ENCODE results near the gene POLR2M.

POLR2M gene

DNA sequence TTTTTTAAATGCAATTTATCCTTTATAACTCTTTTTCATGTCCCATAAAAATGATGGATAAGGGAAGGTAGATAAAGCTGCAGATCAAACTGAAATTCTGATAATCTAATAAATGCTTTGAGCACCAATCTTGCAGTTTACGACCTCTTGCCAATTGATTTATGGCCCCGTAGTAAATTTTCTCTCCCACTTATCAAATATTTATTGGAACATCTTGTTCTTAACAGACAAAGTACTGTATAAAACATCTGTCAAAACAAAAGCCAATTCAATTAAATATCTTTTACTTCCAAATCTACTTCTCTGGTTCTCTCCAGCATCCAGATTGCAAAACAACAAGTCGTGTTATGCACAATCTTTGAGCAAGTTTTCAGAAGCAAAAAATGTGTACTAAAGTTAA lies 34.6 kb downstream of the POLR2M start:
- no peak for DNase-seq

DNA sequence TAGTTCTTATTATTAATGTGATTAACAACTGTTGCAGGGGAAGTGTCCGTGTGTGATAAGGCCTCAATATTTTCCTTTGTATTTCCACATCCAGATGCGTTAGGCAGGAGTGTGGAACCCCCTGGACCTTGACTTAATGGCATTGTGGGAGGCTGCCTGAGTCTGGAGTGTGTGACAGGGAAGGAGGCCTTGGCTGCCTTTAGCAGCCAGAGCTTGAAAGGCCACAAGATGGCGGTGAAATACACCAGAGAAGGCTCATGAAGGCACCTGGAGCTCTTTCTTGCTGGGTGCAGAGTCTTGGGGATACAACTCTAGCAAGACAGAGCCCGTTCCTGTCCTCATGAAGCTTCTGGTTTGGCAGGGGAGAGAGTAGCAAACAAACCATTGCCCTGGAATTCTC lies 36.9 kb downstream of the POLR2M start:
- DNase-seq, result no peak

DNA sequence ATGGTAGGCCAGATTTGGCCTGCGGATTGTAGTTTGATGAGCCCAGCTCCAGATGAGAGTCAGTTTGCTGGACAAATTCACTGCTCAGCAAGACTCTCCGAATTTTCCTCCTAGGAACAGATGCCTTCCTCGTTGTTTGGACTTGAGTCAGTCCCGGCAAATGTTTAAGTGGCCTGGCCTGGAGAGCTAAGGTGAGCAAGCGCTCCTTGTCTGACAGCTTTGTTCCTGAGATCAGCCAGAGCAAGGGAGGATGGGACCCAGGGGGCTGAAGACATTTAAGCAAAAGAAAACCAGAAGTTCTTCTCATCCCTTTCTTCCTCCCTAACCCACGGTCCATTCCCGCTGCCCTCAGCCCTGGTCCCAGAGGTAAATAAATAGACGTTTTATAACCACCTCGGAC lies 40.3 kb downstream of the POLR2M start:
- no peak for DNase-seq

DNA sequence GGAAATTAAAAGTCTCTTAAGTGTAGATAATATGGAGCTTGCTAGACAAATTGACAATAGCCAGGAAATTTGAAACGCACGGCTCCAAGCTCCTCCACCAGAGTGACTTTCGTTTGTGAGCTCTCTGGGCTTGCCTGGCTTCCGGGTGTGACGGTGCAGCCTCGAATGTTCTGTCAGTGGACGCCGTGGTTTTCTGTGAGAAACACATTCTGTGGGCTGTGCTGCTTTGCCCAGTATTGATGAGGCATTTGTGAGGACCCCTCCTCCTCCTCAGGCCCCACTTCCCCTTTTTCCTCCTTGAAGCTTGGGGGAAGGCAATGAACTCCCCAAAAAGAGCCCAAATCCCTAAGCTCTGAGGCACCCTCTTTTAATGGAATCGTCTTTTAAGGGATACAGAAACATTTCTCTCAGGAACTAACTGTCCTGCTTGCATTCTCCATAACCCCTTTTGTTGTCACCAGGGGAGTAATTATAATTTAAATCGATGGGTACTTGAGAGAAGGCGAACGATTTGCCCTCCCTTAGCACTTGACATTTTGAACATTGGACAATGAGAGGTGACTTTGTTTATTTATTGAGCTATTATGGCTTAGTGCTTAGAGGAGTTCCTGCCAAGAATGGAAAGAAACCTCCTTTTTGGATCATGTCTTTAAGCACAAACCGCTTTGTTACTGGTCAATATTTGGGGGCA lies 40.8 kb downstream of the POLR2M start:
- no peak for DNase-seq

DNA sequence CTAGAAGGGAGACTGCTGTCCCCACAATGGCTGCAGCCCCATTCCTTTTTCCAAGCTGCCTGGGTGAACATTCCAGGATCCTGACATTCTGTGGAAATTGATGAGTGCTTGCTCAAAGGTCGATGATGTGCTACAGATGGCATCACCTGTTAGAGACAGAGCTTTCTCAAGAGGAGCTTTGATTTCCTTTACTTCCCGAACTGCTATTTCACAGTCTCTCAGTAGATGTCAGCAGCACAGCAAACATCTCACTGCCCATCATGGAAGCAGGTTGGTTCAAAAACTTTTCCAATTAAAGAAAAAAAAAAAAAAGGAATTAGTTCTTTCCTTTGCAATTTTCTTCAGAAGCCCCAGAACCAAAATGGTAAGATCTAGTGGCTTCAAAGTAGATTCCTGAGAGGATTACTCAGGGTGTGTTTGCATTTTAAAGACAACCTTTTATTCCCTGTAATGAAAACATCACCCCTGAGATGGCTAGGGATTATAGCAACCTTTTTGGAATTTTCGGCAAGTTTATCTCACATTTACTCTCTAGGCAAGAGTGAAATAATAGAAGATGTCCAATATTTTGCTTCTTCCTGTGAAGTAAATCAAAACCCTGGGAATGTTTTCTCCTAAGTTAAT lies 44.8 kb downstream of the POLR2M start:
- DNase-seq, result no peak

DNA sequence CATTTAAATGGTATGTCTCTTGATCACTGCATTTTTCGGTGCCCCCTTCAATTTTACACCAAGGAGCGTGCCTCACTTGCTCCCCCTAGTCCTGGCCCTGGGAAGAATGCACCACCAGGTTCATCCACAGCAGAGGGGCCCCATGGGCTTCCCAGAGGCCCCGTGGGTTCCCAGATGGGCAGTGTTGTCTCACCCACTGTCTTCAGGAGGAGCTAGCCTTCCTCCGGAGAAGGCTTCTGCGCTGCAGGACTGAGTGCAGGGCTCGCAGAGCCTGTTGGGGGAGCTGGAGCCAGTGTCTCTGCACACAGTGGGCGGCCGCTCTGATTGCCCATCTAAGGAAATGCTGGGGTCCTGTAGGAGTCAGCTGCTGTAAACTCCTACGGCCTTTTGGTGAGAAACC lies 45.9 kb downstream of the POLR2M start:
- no peak for DNase-seq

DNA sequence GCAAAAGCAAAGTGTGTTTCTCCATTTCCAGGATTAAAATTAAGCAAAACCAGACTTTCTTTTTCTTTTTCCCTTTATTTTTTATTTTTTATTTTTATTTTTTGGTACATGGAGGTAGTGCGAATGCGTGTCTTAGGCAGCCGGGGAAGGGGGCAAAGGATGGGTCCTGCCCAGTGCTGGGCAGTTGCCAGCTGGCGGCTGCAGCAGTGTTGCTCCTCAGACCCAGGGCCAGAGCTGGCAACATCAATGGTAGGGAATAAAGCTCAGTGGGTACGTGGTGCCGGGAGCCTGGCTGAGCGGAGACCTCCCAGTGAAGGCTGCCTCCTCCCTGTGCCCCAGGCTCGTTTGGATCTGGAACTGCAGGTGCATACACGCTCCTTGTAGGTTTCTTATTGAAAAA lies 46.3 kb downstream of the POLR2M start:
- DNase-seq, result no peak

DNA sequence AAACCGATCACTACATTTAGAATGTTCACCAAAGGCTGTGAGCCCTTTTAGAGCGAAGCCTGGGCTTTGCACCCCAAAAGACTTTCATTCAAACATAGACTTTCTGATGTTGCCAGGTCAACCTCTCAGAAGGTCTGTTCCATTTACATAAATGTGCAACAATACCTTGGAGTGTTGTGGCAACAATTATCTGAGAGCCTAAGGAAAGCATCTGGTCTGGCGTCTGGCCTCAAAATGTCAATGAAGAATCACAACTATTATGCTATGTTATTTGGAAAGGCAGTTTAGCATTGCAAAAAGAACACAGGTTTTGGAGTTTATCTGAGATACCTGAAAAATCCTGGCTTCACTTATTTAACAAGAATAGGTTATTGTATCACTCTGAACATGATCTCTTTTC lies 50.0 kb downstream of the POLR2M start:
- DNase-seq, result no peak

DNA sequence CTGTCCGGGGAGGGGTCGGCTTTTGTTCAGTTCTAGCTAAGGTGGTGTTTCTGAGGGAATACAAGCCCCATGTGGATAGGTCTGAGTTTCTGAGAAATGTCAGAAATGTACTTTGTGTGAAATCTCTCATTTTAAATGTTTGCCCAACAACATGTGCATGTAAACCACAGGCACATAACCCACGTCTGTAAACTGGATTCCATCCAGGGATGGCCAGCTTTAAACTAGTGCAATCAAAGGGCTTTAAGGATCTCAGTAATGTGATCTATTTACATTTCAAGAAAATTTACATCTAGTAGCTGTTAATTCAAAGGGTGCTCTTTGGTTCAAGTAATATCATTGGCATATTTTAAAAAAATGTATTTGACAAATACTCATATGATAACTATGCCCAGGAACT lies 52.0 kb downstream of the POLR2M start:
- no peak for DNase-seq

DNA sequence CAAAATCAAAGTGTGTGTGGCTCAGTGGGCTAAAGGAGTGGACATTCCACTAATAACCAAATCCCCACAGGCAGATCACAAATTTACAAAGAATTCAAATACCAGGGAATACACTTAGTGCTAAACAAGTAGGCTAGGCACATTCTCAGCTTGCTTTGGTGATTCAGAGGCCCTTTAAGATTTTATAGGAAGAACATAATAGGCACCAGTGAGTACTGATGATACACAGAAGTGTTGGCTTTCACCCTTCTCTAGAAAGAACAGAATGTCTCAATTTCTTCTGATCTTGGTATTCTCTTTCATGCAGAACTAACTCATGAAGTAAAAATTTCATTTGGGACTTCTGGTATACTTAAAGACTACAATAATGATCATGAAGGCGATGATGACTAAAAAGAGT lies 55.0 kb downstream of the POLR2M start:
- DNase-seq, result no peak

DNA sequence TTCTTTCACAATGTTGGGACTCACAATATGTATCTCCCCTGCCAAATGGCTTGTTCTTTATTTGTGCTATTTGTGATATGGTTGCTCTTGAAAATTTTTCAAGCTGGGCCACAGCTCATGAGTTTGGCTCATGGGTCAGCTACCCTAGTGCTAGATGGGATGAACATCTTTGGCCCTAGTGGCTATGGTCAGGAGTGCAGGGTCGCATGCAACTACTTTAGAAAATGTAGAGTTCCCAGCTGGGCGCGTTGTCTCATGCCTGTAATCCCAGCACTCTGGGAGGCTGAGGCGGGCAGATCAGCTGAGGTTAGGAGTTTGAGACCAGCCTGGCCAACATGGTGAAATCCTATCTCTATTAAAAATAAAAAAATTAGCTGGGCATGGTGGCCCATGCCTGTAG lies 55.8 kb downstream of the POLR2M start:
- DNase-seq, result no peak

DNA sequence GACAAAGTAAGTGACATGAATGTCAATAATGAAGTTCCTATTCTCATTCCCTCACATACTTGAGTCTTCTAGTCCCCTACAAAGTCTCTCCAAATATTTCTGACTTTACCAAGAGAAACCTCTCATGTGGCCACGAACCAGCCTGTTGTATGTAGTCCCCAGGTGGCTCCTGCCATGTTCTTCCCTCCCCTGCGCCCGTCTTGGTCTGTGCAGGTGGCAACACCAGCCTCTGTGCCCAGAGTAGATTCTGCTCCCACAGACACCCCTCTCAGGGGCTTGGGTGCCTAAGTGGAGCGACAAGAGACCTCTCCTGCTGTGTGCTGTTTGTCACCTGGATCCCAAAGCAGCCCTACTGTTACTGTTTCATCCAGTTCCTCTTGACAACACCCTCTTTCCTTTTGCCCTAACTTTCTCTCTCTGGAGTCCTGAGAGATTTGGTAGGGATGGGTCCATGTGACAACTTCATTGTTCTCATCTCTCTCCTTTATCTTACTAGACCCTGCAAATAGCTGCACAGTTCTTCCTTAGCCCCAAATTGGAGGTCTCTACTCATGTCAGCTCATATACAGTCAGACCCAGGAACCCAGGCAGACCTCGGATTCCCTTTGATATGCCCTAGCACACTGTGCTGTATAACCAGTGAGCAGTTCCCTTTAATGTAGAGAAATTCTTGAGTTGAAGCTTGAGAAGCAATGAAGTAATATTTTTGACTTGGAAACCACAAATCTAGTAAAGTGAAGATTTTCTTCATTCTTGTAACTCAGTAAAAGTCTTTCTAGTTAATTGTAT lies 56.9 kb downstream of the POLR2M start:
- DNase-seq, result no peak
